CD14-positive monocyte (primary cell): ENCODE results near the gene UST. TPM values are rescaled to one million over a fixed set of nuclear protein-coding genes. Genes with fewer than 3 reads are reported as not detected.

Experiments
- DNase-seq, 3 donors: peaks; one replicate each; pipeline ENCODE4 v3.0.0-alpha.2; 2011 to 2022
- H2AFZ ChIP-seq: 2 replicates; pipeline ENCODE4 v1.6.0; 2012; ENCODE audit warnings: mild to moderate bottlenecking, low read depth, low read length, inconsistent platforms; ENCODE audit not compliant: insufficient read depth, poor library complexity, severe bottlenecking
- H3K27ac ChIP-seq, 2 donors: 1 replicate in 1 of 2; 2 replicates in 1 of 2; pipeline ENCODE4 v1.5.1; 2012 to 2013; ENCODE audit warnings: low read length in 2 of 2, control low read depth in 1 of 2, inconsistent platforms in 1 of 2, low read depth in 1 of 2, mild to moderate bottlenecking in 1 of 2
- H3K27me3 ChIP-seq, 2 donors: one replicate each; pipeline versions ENCODE4 v1.6.0 to v1.6.1; 2011 to 2013; ENCODE audit warnings: low read length in 2 of 2; ENCODE audit not compliant: control insufficient read depth in 2 of 2, insufficient read depth in 2 of 2
- H3K36me3 ChIP-seq, 2 donors: replicated peaks in 1 of 2; 1 replicate in 1 of 2; 2 replicates in 1 of 2; pipeline versions ENCODE4 v1.5.1 to v1.6.1; 2012 to 2013; ENCODE audit warnings: low read length in 2 of 2, control low read depth in 1 of 2, inconsistent platforms in 1 of 2, mild to moderate bottlenecking in 1 of 2; ENCODE audit not compliant: insufficient read depth in 2 of 2, control insufficient read depth in 1 of 2
- H3K4me1 ChIP-seq, 2 donors: 1 replicate in 1 of 2; 2 replicates in 1 of 2; pipeline versions ENCODE4 v1.5.1 to v1.6.1; 2012 to 2013; ENCODE audit warnings: low read length in 2 of 2, control low read depth in 1 of 2, inconsistent platforms in 1 of 2, mild to moderate bottlenecking in 1 of 2, moderate library complexity in 1 of 2; ENCODE audit not compliant: insufficient read depth in 2 of 2, control insufficient read depth in 1 of 2
- H3K4me2 ChIP-seq: replicated peaks from 2 replicates; pipeline ENCODE3; 2012; ENCODE audit warnings: low read length, moderate library complexity, mild to moderate bottlenecking; ENCODE audit not compliant: poor library complexity, severe bottlenecking; ENCODE audit errors: extremely low read depth
- H3K4me3 ChIP-seq, 3 experiments: fragments of 200-600 bp in 1 of 3; sonication (generic) in 1 of 3; replicated peaks in 1 of 3; 1 replicate in 2 of 3; 2 replicates in 1 of 3; pipeline ENCODE4 v1.5.1; 2011 to 2013; ENCODE audit warnings: low read length in 3 of 3, mild to moderate bottlenecking in 3 of 3, control low read depth in 2 of 3, low read depth in 2 of 3, inconsistent platforms in 1 of 3, moderate library complexity in 1 of 3
- H3K79me2 ChIP-seq: 2 replicates; pipeline ENCODE4 v1.6.0; 2012; ENCODE audit warnings: mild to moderate bottlenecking, control low read depth, inconsistent platforms, low read length, moderate library complexity; ENCODE audit not compliant: insufficient read depth
- H3K9ac ChIP-seq: 2 replicates; pipeline ENCODE4 v1.6.0; 2017; ENCODE audit warnings: low read length, mild to moderate bottlenecking; ENCODE audit not compliant: insufficient read depth, poor library complexity, severe bottlenecking
- H3K9me3 ChIP-seq, 2 donors: replicated peaks in 1 of 2; 1 replicate in 1 of 2; 2 replicates in 1 of 2; pipeline versions ENCODE4 v1.5.1 to v1.6.1; 2012 to 2013; ENCODE audit warnings: low read length in 2 of 2, control low read depth in 1 of 2; ENCODE audit not compliant: control insufficient read depth in 1 of 2, insufficient read depth in 1 of 2
- H4K20me1 ChIP-seq: 2 replicates; pipeline ENCODE4 v1.6.0; 2012; ENCODE audit warnings: mild to moderate bottlenecking, low read length, control low read depth, moderate library complexity; ENCODE audit not compliant: insufficient read depth
- H3K27ac Mint-ChIP-seq, 7 donors: one replicate each; pipeline ENCODE4 v1.8.0; 2020; ENCODE audit warnings: mild to moderate bottlenecking in 7 of 7, mixed read lengths in 7 of 7, moderate library complexity in 6 of 7, inconsistent platforms in 2 of 7
- H3K27me3 Mint-ChIP-seq, 3 donors: one replicate each; pipeline ENCODE4 v1.8.0; 2021 to 2022; ENCODE audit warnings: low read depth in 3 of 3, mild to moderate bottlenecking in 3 of 3, mixed read lengths in 3 of 3, moderate library complexity in 3 of 3, inconsistent platforms in 1 of 3
- H3K36me3 Mint-ChIP-seq, 2 donors: one replicate each; pipeline ENCODE4 v1.8.0; 2020; ENCODE audit warnings: mixed read lengths in 2 of 2, inconsistent platforms in 1 of 2, mild to moderate bottlenecking in 1 of 2
- H3K4me1 Mint-ChIP-seq: one replicate; pipeline ENCODE4 v1.8.0; 2020; ENCODE audit warnings: mild to moderate bottlenecking, mixed read lengths
- H3K4me3 Mint-ChIP-seq, 2 donors: one replicate each; pipeline ENCODE4 v1.8.0; 2020; ENCODE audit warnings: mild to moderate bottlenecking in 2 of 2, mixed read lengths in 2 of 2, moderate library complexity in 1 of 2
- H3K9me3 Mint-ChIP-seq, 7 donors: one replicate each; pipeline ENCODE4 v1.8.0; 2020 to 2022; ENCODE audit warnings: mixed read lengths in 7 of 7, mild to moderate bottlenecking in 6 of 7, moderate library complexity in 6 of 7, inconsistent platforms in 2 of 7
- CTCF ChIP-seq: fragments of 200-600 bp; IDR thresholded peaks from one replicate; pipeline ENCODE4 v1.8.0; 2022; ENCODE audit warnings: antibody characterized with exemption, mild to moderate bottlenecking
- WGBS: methylation state at CpG from one replicate; pipeline ENCODE4 v1.1.5; 2013; ENCODE audit warnings: missing lambda C conversion rate; ENCODE audit not compliant: insufficient coverage; 5-methylcytosine and 5-hydroxymethylcytosine counted together
- intact Hi-C, 2 donors: fragments of 100-400 bp; cut with micrococcal nuclease; formaldehyde crosslinking; loops; one replicate each; pipeline versions ENCODE4 v1.15.0 to v1.15.1; 2023
- polyA plus RNA-seq, 3 donors: library from polyadenylated mRNA; depleted of rRNA in 1 of 3; unstranded in 2 of 3; stranded (reverse) in 1 of 3; fragments of 300-500 nt in 2 of 3; fragments of >200 nt in 1 of 3; fragmentation: Illumina TruSeq in 2 of 3; gene quantifications; 1 replicate in 2 of 3; 2 replicates in 1 of 3; pipeline ENCODE4 v1.2.3, GENCODE V29; 2012 to 2021

Gene UST
- polyA plus RNA-seq, 3 donors = 0.33 to 0.53 (median 0.48) TPM

- no peak overlapping the region for H3K4me2 ChIP-seq
- peaks cover 6% of the 10 kb centered on the region for H3K4me1 Mint-ChIP-seq
- H3K9me3 Mint-ChIP-seq = no peaks in the 10 kb centered on the region
- no peak for TF ChIP-seq CTCF
- no peak overlapping the region for H3K4me3 ChIP-seq
- no peaks in the 10 kb centered on the region for H3K36me3 Mint-ChIP-seq
- H3K27me3 ChIP-seq = no peaks in the 10 kb centered on the region
- no peak for DNase-seq
- H3K36me3 ChIP-seq = no peaks in the 10 kb centered on the region
- H3K4me1 ChIP-seq = peaks cover 0 to 5% of the 10 kb centered on the region in 2 donors
- no peak overlapping the region for H3K27ac ChIP-seq
- no peaks in the 10 kb centered on the region for H3K79me2 ChIP-seq
- no peak overlapping the region for H2AFZ ChIP-seq
- no peaks in the 10 kb centered on the region for H3K9me3 ChIP-seq
- H3K27me3 Mint-ChIP-seq = peaks cover 0 to 2% (median 0%) of the 10 kb centered on the region in 3 donors
- H3K4me3 Mint-ChIP-seq = no peak overlapping the region
- H3K9ac ChIP-seq = no peak overlapping the region
- H4K20me1 ChIP-seq = no peaks in the 10 kb centered on the region
- no peak overlapping the region for H3K27ac Mint-ChIP-seq
- intact Hi-C loops = no loop called here
- WGBS = 100% methylated on average over 1 of the region's 6 CpGs
These were observed 305.7 kb downstream of the UST start for GRCh38 chr6:149052350-149053106.

- Histone ChIP-seq H3K27me3 (no peaks in the 10 kb centered on the region), H3K4me2 (no peak overlapping the region), H3K4me3 (no peak overlapping the region), H3K79me2 (no peaks in the 10 kb centered on the region), H3K9ac (no peak overlapping the region), H3K9me3 (no peaks in the 10 kb centered on the region), H4K20me1 (no peaks in the 10 kb centered on the region), H2AFZ (no peak overlapping the region), H3K27ac (no peak overlapping the region), H3K4me1 (peaks cover 0 to 5% of the 10 kb centered on the region in 2 donors), H3K36me3 (no peaks in the 10 kb centered on the region)
- H3K27me3 Mint-ChIP-seq = peaks cover 0 to 2% (median 2%) of the 10 kb centered on the region in 3 donors
- H3K4me3 Mint-ChIP-seq = no peak overlapping the region
- H3K36me3 Mint-ChIP-seq = no peaks in the 10 kb centered on the region
- no peak overlapping the region for H3K27ac Mint-ChIP-seq
- no peak for TF ChIP-seq CTCF
- intact Hi-C loops = no loop called here
- no peak for DNase-seq
- no peaks in the 10 kb centered on the region for H3K9me3 Mint-ChIP-seq
- H3K4me1 Mint-ChIP-seq = peaks cover 6% of the 10 kb centered on the region
- WGBS = no CpG with 5 or more reads among the region's 4 CpGs
These were observed 307.2 kb downstream of the UST start for GRCh38 chr6:149053848-149054558.
